GM12892 (cell line): ENCODE measurements around the gene CAPZB.

Experiments used
- DNase-seq: peaks from one replicate; pipeline ENCODE4 v3.0.0; 2011; ENCODE audit not compliant: insufficient read length
- FAIRE-seq: peaks from 2 replicates; lab custom pipeline; 2011; peaks lifted over from hg19 to GRCh38; lab: Jason Lieb, UNC
- POLR2A ChIP-seq: IDR thresholded peaks from 2 replicates; pipeline ENCODE4 v1.6.1; 2011; ENCODE audit warnings: low read depth, low read length, control low read depth
- POLR2AphosphoS5 ChIP-seq: IDR thresholded peaks from 2 replicates; pipeline ENCODE4 v1.6.1; 2011; ENCODE audit warnings: low read depth, low read length, control low read depth
- TAF1 ChIP-seq: IDR thresholded peaks from 2 replicates; pipeline ENCODE4 v1.6.1; 2011; ENCODE audit warnings: low read depth, mild to moderate bottlenecking, control low read depth, low read length, borderline replicate concordance

Gene CAPZB

GRCh38 chr1:19351873-19352272 lies 133.5 kb downstream of the CAPZB start:
- FAIRE-seq (no peak), DNase-seq (no peak)
- no peak for TF ChIP-seq POLR2A
- TF ChIP-seq TAF1 = no peak
- TF ChIP-seq POLR2AphosphoS5 = no peak

GRCh38 chr1:19350566-19350965 lies 134.8 kb downstream of the CAPZB start:
- TF ChIP-seq POLR2AphosphoS5 (no peak), POLR2A (no peak), TAF1 (no peak)
- FAIRE-seq = no peak
- DNase-seq = no peak

GRCh38 chr1:19349999-19350398 lies 135.3 kb downstream of the CAPZB start:
- TF ChIP-seq POLR2A (no peak), TAF1 (no peak), POLR2AphosphoS5 (no peak)

GRCh38 chr1:19348441-19349198 lies 136.7 kb downstream of the CAPZB start:
- TF ChIP-seq TAF1 = no peak
- no peak for TF ChIP-seq POLR2AphosphoS5
- no peak for TF ChIP-seq POLR2A
- DNase-seq (no peak), FAIRE-seq (no peak)

More at GRCh38 chr1:19349999-19350398, 135.3 kb downstream of the CAPZB start:
- DNase-seq (no peak), FAIRE-seq (no peak)

GRCh38 chr1:19347533-19348172 lies 137.7 kb downstream of the CAPZB start:
- DNase-seq (no peak), FAIRE-seq (no peak)
- TF ChIP-seq POLR2AphosphoS5 (no peak), POLR2A (no peak), TAF1 (no peak)

- FAIRE-seq = peak; percentile 33
- no peak for DNase-seq
- TF ChIP-seq POLR2A (no peak), POLR2AphosphoS5 (no peak), TAF1 (no peak)
Measured at GRCh38 chr1:19346026-19346425, 139.3 kb downstream of the CAPZB start.

GRCh38 chr1:19345391-19345790 lies 139.9 kb downstream of the CAPZB start:
- no peak for TF ChIP-seq TAF1
- no peak for TF ChIP-seq POLR2AphosphoS5
- no peak for TF ChIP-seq POLR2A
- FAIRE-seq = no peak
- no peak for DNase-seq

GRCh38 chr1:19344831-19345230 lies 140.5 kb downstream of the CAPZB start:
- DNase-seq = no peak
- no peak for TF ChIP-seq TAF1
- TF ChIP-seq POLR2A = no peak
- TF ChIP-seq POLR2AphosphoS5 = no peak
- FAIRE-seq = no peak

- FAIRE-seq (no peak), DNase-seq (peak; percentile 59)
- TF ChIP-seq POLR2A (no peak), TAF1 (no peak), POLR2AphosphoS5 (no peak)
Measured at GRCh38 chr1:19344372-19344810, 140.9 kb downstream of the CAPZB start.

- FAIRE-seq (no peak), DNase-seq (no peak)
- TF ChIP-seq POLR2A = no peak
- no peak for TF ChIP-seq POLR2AphosphoS5
- no peak for TF ChIP-seq TAF1
Measured at GRCh38 chr1:19343617-19344350, 141.6 kb downstream of the CAPZB start.
